ENCODE measurements around the gene TDRD9.

- TF ChIP-seq CTCF (IDR thresholded peaks at IDR 0.05; ENCODE audit: poor library complexity): no peak
- TF ChIP-seq EZH2 (IDR thresholded peaks at IDR 0.05; ENCODE audit: borderline replicate concordance): no peak
- no peak for TF ChIP-seq EZH2phosphoT487 (IDR thresholded peaks at IDR 0.05; ENCODE audit: low read depth, severe bottlenecking, unreplicated experiment)
Measured at GRCh38 chr14:104096318-104096717, 168.1 kb downstream of the TDRD9 start.

All from hepatocyte (in vitro differentiated cells).